HCT116 (cell line): ENCODE measurements around the gene EPC1.
"Not testable (repeated sequence)": the region's sequence is repeated elsewhere in the genome, so short reads cannot be mapped to it uniquely, and the experiment has no call there.

Experiments used
- EZH2 ChIP-seq: fragments of 200-600 bp; sonication (generic); IDR thresholded peaks from 2 replicates; pipeline ENCODE4 v1.6.1; 2017; ENCODE audit warnings: antibody characterized with exemption, mixed run types
- EZH2phosphoT487 ChIP-seq: fragments of 200-600 bp; IDR thresholded peaks from 2 replicates; pipeline ENCODE4 v1.6.1; 2018; ENCODE audit warnings: antibody characterized with exemption, borderline replicate concordance
- POLR2A ChIP-seq: IDR thresholded peaks from 2 replicates; pipeline ENCODE4 v1.7.0; 2011; ENCODE audit warnings: borderline replicate concordance; ENCODE audit not compliant: insufficient read depth, insufficient read length; ENCODE audit errors: extremely low read depth
- POLR2AphosphoS5 ChIP-seq: IDR thresholded peaks from 2 replicates; pipeline ENCODE4 v1.6.1; 2011; ENCODE audit warnings: mild to moderate bottlenecking, low read depth, low read length, moderate library complexity
- RAD21 ChIP-seq: IDR thresholded peaks from 2 replicates; pipeline ENCODE4 v1.6.1; 2012; ENCODE audit warnings: low read depth, mild to moderate bottlenecking
- TCF7L2 ChIP-seq: IDR thresholded peaks from 2 replicates; pipeline ENCODE4 v1.7.0; 2011; ENCODE audit warnings: borderline replicate concordance, inconsistent platforms; ENCODE audit not compliant: insufficient read depth, insufficient read length; ENCODE audit errors: extremely low read depth
- ZFX ChIP-seq: fragments of 450-650 bp; IDR thresholded peaks from 2 replicates; pipeline ENCODE4 v1.6.1; 2017
- TF ChIP-seq, protein P1 (sequence below): IDR thresholded peaks from 2 replicates; pipeline ENCODE4 v1.6.1; 2012; ENCODE audit warnings: low read depth
- TF ChIP-seq, protein P2 (sequence below): IDR thresholded peaks from 2 replicates; pipeline ENCODE4 v1.6.1; 2012
- TF ChIP-seq, protein P3 (sequence below), 3 experiments: fragments of 200-600 bp in 1 of 3; sonication (generic) in 1 of 3; IDR thresholded peaks in 2 of 3; conservative IDR thresholded peaks in 1 of 3; 2 replicates each; pipeline ENCODE4 v1.5.1; 2012 to 2017; ENCODE audit warnings: low read depth in 2 of 3, low read length in 2 of 3, antibody characterized with exemption in 1 of 3, borderline replicate concordance in 1 of 3, control low read depth in 1 of 3, mild to moderate bottlenecking in 1 of 3, mixed read lengths in 1 of 3, mixed run types in 1 of 3, moderate library complexity in 1 of 3; ENCODE audit not compliant: insufficient read depth in 1 of 3

DNA sequence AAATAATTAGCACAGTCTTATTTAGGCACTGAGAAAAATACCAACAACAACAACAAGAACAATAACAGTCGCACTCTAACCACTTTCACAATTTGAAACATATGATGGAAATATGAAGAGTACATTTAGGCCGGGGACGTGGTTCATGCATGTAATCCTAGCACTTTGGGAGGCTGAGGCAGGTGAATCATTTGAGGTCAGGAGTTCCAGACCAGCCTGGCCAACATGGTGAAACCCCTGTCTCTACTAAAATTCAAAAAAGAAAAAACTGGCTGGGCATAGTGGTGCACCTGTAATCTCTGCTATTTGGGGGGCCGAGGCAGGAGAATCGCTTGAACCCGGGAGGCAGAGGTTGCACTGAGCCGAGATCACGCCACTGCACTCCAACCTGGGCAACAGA lies 18.4 kb upstream of the EPC1 start:
- TF ChIP-seq, protein P1, sequence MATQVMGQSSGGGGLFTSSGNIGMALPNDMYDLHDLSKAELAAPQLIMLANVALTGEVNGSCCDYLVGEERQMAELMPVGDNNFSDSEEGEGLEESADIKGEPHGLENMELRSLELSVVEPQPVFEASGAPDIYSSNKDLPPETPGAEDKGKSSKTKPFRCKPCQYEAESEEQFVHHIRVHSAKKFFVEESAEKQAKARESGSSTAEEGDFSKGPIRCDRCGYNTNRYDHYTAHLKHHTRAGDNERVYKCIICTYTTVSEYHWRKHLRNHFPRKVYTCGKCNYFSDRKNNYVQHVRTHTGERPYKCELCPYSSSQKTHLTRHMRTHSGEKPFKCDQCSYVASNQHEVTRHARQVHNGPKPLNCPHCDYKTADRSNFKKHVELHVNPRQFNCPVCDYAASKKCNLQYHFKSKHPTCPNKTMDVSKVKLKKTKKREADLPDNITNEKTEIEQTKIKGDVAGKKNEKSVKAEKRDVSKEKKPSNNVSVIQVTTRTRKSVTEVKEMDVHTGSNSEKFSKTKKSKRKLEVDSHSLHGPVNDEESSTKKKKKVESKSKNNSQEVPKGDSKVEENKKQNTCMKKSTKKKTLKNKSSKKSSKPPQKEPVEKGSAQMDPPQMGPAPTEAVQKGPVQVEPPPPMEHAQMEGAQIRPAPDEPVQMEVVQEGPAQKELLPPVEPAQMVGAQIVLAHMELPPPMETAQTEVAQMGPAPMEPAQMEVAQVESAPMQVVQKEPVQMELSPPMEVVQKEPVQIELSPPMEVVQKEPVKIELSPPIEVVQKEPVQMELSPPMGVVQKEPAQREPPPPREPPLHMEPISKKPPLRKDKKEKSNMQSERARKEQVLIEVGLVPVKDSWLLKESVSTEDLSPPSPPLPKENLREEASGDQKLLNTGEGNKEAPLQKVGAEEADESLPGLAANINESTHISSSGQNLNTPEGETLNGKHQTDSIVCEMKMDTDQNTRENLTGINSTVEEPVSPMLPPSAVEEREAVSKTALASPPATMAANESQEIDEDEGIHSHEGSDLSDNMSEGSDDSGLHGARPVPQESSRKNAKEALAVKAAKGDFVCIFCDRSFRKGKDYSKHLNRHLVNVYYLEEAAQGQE = not testable (repeated sequence)
- TF ChIP-seq, protein P2, sequence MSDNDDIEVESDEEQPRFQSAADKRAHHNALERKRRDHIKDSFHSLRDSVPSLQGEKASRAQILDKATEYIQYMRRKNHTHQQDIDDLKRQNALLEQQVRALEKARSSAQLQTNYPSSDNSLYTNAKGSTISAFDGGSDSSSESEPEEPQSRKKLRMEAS = not testable (repeated sequence)
- TF ChIP-seq, protein P3, sequence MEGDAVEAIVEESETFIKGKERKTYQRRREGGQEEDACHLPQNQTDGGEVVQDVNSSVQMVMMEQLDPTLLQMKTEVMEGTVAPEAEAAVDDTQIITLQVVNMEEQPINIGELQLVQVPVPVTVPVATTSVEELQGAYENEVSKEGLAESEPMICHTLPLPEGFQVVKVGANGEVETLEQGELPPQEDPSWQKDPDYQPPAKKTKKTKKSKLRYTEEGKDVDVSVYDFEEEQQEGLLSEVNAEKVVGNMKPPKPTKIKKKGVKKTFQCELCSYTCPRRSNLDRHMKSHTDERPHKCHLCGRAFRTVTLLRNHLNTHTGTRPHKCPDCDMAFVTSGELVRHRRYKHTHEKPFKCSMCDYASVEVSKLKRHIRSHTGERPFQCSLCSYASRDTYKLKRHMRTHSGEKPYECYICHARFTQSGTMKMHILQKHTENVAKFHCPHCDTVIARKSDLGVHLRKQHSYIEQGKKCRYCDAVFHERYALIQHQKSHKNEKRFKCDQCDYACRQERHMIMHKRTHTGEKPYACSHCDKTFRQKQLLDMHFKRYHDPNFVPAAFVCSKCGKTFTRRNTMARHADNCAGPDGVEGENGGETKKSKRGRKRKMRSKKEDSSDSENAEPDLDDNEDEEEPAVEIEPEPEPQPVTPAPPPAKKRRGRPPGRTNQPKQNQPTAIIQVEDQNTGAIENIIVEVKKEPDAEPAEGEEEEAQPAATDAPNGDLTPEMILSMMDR (IDR thresholded peaks at IDR 0.05 in 2 of 3, conservative IDR thresholded peaks at IDR 0.05 in 1 of 3; ENCODE audit: borderline replicate concordance in 1 of 3, insufficient read depth in 1 of 3, low read depth in 2 of 3, low read length in 2 of 3) = not testable (repeated sequence)
- not testable (repeated sequence) for TF ChIP-seq POLR2A, RAD21, EZH2, ZFX, POLR2AphosphoS5, TCF7L2, EZH2phosphoT487
